ENCODE measurements around the gene ELL. TPM values are rescaled to one million over a fixed set of nuclear protein-coding genes. Genes with fewer than 3 reads are reported as not detected.
A peak's percentile ranks its signal among the peaks of the same experiment; 100 is the strongest.

ELL gene
- total and polyA plus RNA-seq, 9 of the 15 experiments (the other 6 are each of a cell fraction or from before 2014, with no cell fraction given), result 0.24 to 22.5 (median 4.1) TPM

DNA sequence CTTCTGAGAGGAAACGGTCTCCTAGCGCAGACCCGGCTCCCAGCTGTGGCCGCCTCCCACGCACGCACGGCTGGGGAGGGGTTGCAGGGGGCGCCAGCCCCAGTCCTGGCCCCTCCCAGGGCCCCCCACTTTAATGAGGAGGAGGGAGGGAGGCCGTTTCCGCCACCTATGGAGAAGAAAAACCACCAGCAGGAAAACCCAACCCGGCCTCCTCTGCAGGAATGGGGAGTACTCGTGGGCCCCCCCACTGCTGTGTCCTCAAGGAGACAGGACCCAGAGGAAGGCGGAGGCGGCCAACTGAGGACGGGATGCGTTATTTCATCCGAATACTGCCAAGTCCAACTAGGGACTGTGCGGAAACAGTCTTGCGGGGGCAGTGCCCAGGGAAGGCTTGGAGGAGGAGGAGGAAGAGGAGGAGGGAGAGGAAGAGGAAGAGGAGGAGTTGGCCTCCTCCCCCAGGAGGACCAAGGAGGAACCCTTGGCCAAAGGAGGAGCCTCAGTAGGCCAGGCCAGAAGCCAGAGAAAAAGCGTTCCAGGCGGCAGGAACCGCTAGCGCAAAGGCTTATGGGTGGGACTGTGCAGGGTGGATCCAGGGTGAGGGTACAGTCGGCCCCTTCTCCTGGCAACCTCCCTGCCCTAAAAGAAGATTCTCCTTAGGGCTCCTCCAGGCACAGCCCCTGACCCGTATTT, 106.5 kb downstream of the ELL start (continued):
- TF ChIP-seq, protein P1, sequence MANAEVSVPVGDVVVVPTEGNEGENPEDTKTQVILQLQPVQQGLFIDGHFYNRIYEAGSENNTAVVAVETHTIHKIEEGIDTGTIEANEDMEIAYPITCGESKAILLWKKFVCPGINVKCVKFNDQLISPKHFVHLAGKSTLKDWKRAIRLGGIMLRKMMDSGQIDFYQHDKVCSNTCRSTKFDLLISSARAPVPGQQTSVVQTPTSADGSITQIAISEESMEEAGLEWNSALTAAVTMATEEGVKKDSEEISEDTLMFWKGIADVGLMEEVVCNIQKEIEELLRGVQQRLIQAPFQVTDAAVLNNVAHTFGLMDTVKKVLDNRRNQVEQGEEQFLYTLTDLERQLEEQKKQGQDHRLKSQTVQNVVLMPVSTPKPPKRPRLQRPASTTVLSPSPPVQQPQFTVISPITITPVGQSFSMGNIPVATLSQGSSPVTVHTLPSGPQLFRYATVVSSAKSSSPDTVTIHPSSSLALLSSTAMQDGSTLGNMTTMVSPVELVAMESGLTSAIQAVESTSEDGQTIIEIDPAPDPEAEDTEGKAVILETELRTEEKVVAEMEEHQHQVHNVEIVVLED (CRISPR knock-in tag; IDR thresholded peaks at IDR 0.05), result peak; percentile 72
- TF ChIP-seq CREB1 (IDR thresholded peaks at IDR 0.05) (no peak), CREB1 (CRISPR knock-in tag; IDR thresholded peaks at IDR 0.05) (no peak), ARID1B (IDR thresholded peaks at IDR 0.05) (peak; percentile 71; the same call in 1 of the 2 replicates), GATAD2B (IDR thresholded peaks at IDR 0.05; ENCODE audit: borderline replicate concordance) (peak; percentile 93; the same call in 1 of the 2 replicates), YY1 (IDR thresholded peaks at IDR 0.05; ENCODE audit: borderline replicate concordance in 1 of 3, control insufficient read depth in 1 of 3, extremely low read depth in 1 of 3, insufficient read depth in 3 of 3, insufficient read length in 1 of 3, insufficient replicate concordance in 2 of 3, low read depth in 1 of 3, low read length in 2 of 3) (no peak), MTA1 (IDR thresholded peaks at IDR 0.05; ENCODE audit: borderline replicate concordance) (peak; percentile 86; the same call in 1 of the 2 replicates), NR4A1 (CRISPR knock-in tag; IDR thresholded peaks at IDR 0.05) (peak; percentile 94), NR4A1 (tag; IDR thresholded peaks at IDR 0.05) (peak; percentile 87), ZNF232 (CRISPR knock-in tag; IDR thresholded peaks at IDR 0.05) (no peak), ZBED1 (IDR thresholded peaks at IDR 0.05) (peak; percentile 85; the same call in 1 of the 2 replicates), ETV6 (IDR thresholded peaks at IDR 0.05; ENCODE audit: borderline replicate concordance in 1 of 2, low read depth in 2 of 2, low read length in 1 of 2) (peak; percentile 90 to 96), ETV6 (CRISPR knock-in tag; IDR thresholded peaks at IDR 0.05; ENCODE audit: borderline replicate concordance) (no peak), TAF1 (IDR thresholded peaks at IDR 0.05; ENCODE audit: control insufficient read depth, extremely low read depth, insufficient read depth, low read length, severe bottlenecking) (peak; percentile 70), TOE1 (IDR thresholded peaks at IDR 0.05; ENCODE audit: borderline replicate concordance) (peak; percentile 58; the same call in 1 of the 2 replicates), TOE1 (CRISPR knock-in tag; IDR thresholded peaks at IDR 0.05; ENCODE audit: borderline replicate concordance, low read depth) (no peak), JUNB (CRISPR knock-in tag; conservative IDR thresholded peaks at IDR 0.05) (no peak), PHF8 (IDR thresholded peaks at IDR 0.05; ENCODE audit: borderline replicate concordance, low read length) (peak; percentile 40; the same call in 1 of the 2 replicates)
- TF ChIP-seq, protein P2, sequence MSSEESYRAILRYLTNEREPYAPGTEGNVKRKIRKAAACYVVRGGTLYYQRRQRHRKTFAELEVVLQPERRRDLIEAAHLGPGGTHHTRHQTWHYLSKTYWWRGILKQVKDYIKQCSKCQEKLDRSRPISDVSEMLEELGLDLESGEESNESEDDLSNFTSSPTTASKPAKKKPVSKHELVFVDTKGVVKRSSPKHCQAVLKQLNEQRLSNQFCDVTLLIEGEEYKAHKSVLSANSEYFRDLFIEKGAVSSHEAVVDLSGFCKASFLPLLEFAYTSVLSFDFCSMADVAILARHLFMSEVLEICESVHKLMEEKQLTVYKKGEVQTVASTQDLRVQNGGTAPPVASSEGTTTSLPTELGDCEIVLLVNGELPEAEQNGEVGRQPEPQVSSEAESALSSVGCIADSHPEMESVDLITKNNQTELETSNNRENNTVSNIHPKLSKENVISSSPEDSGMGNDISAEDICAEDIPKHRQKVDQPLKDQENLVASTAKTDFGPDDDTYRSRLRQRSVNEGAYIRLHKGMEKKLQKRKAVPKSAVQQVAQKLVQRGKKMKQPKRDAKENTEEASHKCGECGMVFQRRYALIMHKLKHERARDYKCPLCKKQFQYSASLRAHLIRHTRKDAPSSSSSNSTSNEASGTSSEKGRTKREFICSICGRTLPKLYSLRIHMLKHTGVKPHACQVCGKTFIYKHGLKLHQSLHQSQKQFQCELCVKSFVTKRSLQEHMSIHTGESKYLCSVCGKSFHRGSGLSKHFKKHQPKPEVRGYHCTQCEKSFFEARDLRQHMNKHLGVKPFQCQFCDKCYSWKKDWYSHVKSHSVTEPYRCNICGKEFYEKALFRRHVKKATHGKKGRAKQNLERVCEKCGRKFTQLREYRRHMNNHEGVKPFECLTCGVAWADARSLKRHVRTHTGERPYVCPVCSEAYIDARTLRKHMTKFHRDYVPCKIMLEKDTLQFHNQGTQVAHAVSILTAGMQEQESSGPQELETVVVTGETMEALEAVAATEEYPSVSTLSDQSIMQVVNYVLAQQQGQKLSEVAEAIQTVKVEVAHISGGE (CRISPR knock-in tag; IDR thresholded peaks at IDR 0.05), result peak in 1 of 3 experiments; percentile 42; a peak in 2 of 6 replicates
- TF ChIP-seq, protein P3, sequence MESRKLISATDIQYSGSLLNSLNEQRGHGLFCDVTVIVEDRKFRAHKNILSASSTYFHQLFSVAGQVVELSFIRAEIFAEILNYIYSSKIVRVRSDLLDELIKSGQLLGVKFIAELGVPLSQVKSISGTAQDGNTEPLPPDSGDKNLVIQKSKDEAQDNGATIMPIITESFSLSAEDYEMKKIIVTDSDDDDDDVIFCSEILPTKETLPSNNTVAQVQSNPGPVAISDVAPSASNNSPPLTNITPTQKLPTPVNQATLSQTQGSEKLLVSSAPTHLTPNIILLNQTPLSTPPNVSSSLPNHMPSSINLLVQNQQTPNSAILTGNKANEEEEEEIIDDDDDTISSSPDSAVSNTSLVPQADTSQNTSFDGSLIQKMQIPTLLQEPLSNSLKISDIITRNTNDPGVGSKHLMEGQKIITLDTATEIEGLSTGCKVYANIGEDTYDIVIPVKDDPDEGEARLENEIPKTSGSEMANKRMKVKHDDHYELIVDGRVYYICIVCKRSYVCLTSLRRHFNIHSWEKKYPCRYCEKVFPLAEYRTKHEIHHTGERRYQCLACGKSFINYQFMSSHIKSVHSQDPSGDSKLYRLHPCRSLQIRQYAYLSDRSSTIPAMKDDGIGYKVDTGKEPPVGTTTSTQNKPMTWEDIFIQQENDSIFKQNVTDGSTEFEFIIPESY (CRISPR knock-in tag; IDR thresholded peaks at IDR 0.05), result no peak
